Activated CD4-positive, CD25-positive, alpha-beta regulatory T cell (primary cell): Measurements from ENCODE around the gene LASP1NB.
"Not testable (repeated sequence)": the region's sequence is repeated elsewhere in the genome, so short reads cannot be mapped to it uniquely, and the experiment has no call there.

Experiments used
- DNase-seq, 4 experiments: peaks; one replicate each; lab custom pipeline; 2025; lab: John Stamatoyannopoulos, UW

The LASP1NB gene

DNA sequence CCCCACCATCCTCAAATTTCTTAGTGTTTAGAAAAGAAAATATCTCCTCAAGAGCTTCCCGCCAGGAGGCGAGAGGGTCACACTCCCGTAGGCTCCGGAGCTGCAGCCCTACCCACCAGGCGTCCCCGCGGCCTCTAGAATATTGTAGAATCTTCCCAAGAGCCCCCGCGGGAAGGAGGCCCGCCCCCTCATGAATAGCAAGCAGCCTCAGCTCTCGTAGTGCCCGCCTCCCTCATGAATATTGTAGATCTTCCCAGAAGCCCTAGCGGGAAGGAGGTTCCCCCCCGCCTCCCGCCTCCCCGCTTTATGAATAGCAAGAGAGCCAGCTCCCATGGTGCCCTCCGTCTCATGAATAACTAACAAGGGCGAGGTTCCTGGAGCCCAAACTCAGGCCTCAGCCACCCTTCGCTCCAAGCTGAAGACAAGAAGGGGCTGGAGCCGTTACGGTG, 41.9 kb downstream of the LASP1NB start, which contains the start of gene FBXO47:
TSS of gene FBXO47 (minus strand) at position 114 of the 449 bp plus-strand sequence. CDS start 4,378 bp downstream, outside the sequence.
- peak; percentile 45 to 59 (median 57) for DNase-seq

DNA sequence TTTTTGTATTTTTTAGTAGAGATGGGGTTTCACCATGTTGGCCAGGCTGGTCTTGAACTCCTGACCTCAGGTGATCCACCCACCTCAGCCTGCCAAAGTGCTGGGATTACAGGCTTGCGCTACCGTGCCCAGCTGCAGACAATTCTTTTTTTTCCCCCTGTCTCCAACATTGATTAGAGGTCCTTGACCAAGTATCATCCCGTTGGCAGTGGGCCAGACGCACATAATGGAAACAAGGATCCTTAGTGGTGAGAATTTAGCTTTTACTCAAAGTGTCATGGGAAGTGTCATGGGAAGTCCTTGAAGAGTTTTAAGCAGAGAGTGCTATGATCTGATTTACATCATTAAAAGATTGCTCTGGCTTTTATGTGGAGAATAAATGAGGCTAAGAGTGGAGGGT, 43.9 kb downstream of the LASP1NB start:
- DNase-seq, result no peak

DNA sequence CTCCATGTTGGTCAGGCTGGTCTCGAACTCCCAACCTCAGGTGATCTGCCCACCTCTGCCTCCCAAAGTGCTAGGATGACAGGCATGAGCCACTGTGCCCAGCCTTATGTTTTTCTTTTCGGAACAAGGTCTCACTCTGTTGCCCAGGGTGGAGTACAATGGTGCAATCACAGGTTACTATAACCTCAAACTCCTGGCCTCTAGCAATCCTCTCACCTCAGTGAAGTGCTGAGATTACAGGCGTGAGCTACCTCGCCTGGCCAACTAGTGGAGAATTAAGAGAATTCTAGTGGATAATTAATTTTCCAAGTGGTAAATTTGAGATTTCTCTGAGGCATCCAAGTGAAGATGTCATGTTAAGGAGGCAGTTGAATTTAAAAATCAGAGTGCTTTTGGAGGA, 44.7 kb downstream of the LASP1NB start:
- no peak for DNase-seq

DNA sequence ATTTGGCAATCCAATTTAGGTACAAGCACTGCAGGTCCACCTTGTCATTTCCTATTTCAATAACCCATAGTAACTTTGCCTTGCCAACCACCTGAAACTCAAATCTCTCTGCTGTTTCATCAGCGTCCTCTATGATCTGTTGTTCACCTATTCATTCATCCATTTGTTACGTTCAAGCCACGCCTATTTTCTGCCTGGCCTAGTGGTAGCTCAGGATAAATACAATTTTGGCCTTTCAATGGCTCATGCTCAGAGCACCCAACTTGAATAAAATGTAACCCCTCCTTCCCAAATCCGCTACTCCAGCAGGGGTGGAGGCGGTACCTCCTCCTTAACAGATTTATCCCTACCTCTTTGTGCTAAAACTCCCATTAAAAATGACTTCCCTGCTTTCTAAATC, 45.4 kb downstream of the LASP1NB start:
- DNase-seq, result no peak

DNA sequence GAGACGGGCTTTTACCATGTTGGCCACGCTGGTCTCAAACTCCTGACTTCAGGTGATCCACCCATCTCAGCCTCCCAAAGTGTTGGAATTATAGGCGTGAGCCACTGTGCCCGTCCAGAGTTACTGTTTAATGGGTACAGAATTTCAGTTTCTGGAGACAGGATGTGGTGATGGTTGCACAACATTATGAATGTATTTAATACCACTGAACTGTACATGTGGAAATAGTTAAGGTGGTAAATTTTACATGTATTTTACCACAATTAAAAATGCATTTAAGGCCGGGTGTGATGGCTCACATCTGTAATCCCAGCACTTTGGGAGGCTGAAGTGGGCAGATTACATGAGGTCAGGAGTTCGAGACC, 50.8 kb downstream of the LASP1NB start:
- DNase-seq, result not testable (repeated sequence)

DNA sequence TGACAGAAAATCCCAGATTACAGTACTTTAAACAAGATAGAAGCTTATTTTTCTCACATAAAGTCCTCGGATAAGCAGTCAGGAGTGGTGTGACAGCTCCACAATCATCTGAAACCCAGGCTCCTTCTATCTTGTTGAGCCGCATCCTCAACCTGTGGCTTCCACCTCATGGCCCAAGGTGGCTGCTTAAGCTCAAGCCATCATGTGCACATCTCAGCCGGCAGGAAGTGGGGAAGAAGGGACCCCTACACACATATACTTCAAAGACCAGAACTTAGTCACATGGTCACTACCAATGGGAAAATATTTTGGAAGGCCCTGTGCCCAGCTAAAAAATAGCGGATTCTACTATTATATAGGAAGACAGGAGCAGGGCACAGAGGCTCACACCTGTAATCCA, 52.8 kb downstream of the LASP1NB start:
- DNase-seq, result no peak
